ENCODE results near the gene ITGB3.
"Not testable (repeated sequence)": the region's sequence is repeated elsewhere in the genome, so short reads cannot be mapped to it uniquely, and the experiment has no call there.

ITGB3 gene

GRCh38 chr17:47252209-47252608, 1.4 kb upstream of the ITGB3 start:
- peaks cover 18% of the 10 kb centered on the region for H3K4me1 ChIP-seq (ENCODE audit: insufficient read depth, low read length)
- no peaks in the 10 kb centered on the region for H3K36me3 ChIP-seq (ENCODE audit: insufficient read depth, low read length)
- H3K27me3 ChIP-seq (ENCODE audit: control insufficient read depth in 1 of 2, insufficient read depth in 2 of 2, low read length in 2 of 2) = no peaks in the 10 kb centered on the region
- no peaks in the 10 kb centered on the region for H3K9me3 ChIP-seq (ENCODE audit: low read length)
- no peak overlapping the region for H3K4me3 ChIP-seq (ENCODE audit: low read depth in 1 of 2, low read length in 2 of 2)
- H3K9ac ChIP-seq (ENCODE audit: low read length) = no peak overlapping the region
- H3K27ac ChIP-seq (ENCODE audit: low read depth, low read length) = no peak overlapping the region

GRCh38 chr17:47252766-47253512, 688 bp upstream of the ITGB3 start:
- peak overlapping the region; percentile 61 for H3K9ac ChIP-seq (ENCODE audit: low read length)
- peaks cover 25% of the 10 kb centered on the region for H3K4me1 ChIP-seq (ENCODE audit: insufficient read depth, low read length)
- H3K36me3 ChIP-seq (ENCODE audit: insufficient read depth, low read length) = no peaks in the 10 kb centered on the region
- no peaks in the 10 kb centered on the region for H3K9me3 ChIP-seq (ENCODE audit: low read length)
- peak overlapping the region; percentile 41 to 93 for H3K4me3 ChIP-seq (ENCODE audit: low read depth in 1 of 2, low read length in 2 of 2)
- peak overlapping the region; percentile 93 for H3K27ac ChIP-seq (ENCODE audit: low read depth, low read length)
- H3K27me3 ChIP-seq (ENCODE audit: control insufficient read depth in 1 of 2, insufficient read depth in 2 of 2, low read length in 2 of 2) = no peaks in the 10 kb centered on the region

GRCh38 chr17:47254403-47254943, 846 bp downstream of the ITGB3 start:
- no peaks in the 10 kb centered on the region for H3K27me3 ChIP-seq (ENCODE audit: control insufficient read depth in 1 of 2, insufficient read depth in 2 of 2, low read length in 2 of 2)
- no peaks in the 10 kb centered on the region for H3K9me3 ChIP-seq (ENCODE audit: low read length)
- peak overlapping the region; percentile 93 to 96 for H3K4me3 ChIP-seq (ENCODE audit: low read depth in 1 of 2, low read length in 2 of 2)
- H3K9ac ChIP-seq (ENCODE audit: low read length) = peak overlapping the region; percentile 91
- no peaks in the 10 kb centered on the region for H3K36me3 ChIP-seq (ENCODE audit: insufficient read depth, low read length)
- H3K27ac ChIP-seq (ENCODE audit: low read depth, low read length) = peak overlapping the region; percentile 93
- peaks cover 28% of the 10 kb centered on the region for H3K4me1 ChIP-seq (ENCODE audit: insufficient read depth, low read length)

- Histone ChIP-seq H3K27ac (ENCODE audit: low read depth, low read length) (peak overlapping the region; percentile 32), H3K27me3 (ENCODE audit: control insufficient read depth in 1 of 2, insufficient read depth in 2 of 2, low read length in 2 of 2) (no peaks in the 10 kb centered on the region), H3K4me1 (ENCODE audit: insufficient read depth, low read length) (peaks cover 36% of the 10 kb centered on the region)
Observed at GRCh38 chr17:47257651-47258339, 4.2 kb downstream of the ITGB3 start.

GRCh38 chr17:47262586-47262985, 9.0 kb downstream of the ITGB3 start:
- H3K27ac ChIP-seq (ENCODE audit: low read depth, low read length) = no peak overlapping the region

More at GRCh38 chr17:47257651-47258339, 4.2 kb downstream of the ITGB3 start:
- H3K9ac ChIP-seq (ENCODE audit: low read length) = no peak overlapping the region
- peak overlapping the region; percentile 8 to 14 for H3K4me3 ChIP-seq (ENCODE audit: low read depth in 1 of 2, low read length in 2 of 2)
- H3K36me3 ChIP-seq (ENCODE audit: insufficient read depth, low read length) = no peaks in the 10 kb centered on the region
- no peaks in the 10 kb centered on the region for H3K9me3 ChIP-seq (ENCODE audit: low read length)

GRCh38 chr17:47264166-47264565, 10.5 kb downstream of the ITGB3 start:
- H3K9ac ChIP-seq (ENCODE audit: low read length) = no peak overlapping the region
- H3K4me1 ChIP-seq (ENCODE audit: insufficient read depth, low read length) = peaks cover 43% of the 10 kb centered on the region
- H3K9me3 ChIP-seq (ENCODE audit: low read length) = no peaks in the 10 kb centered on the region
- no peak overlapping the region for H3K27ac ChIP-seq (ENCODE audit: low read depth, low read length)
- H3K4me3 ChIP-seq (ENCODE audit: low read depth in 1 of 2, low read length in 2 of 2) = no peak overlapping the region
- H3K27me3 ChIP-seq (ENCODE audit: control insufficient read depth in 1 of 2, insufficient read depth in 2 of 2, low read length in 2 of 2) = no peaks in the 10 kb centered on the region
- no peaks in the 10 kb centered on the region for H3K36me3 ChIP-seq (ENCODE audit: insufficient read depth, low read length)

More at GRCh38 chr17:47262586-47262985, 9.0 kb downstream of the ITGB3 start:
- Histone ChIP-seq H3K4me1 (ENCODE audit: insufficient read depth, low read length) (peaks cover 49% of the 10 kb centered on the region), H3K36me3 (ENCODE audit: insufficient read depth, low read length) (no peaks in the 10 kb centered on the region), H3K9me3 (ENCODE audit: low read length) (no peaks in the 10 kb centered on the region), H3K9ac (ENCODE audit: low read length) (no peak overlapping the region), H3K27me3 (ENCODE audit: control insufficient read depth in 1 of 2, insufficient read depth in 2 of 2, low read length in 2 of 2) (no peaks in the 10 kb centered on the region), H3K4me3 (ENCODE audit: low read depth in 1 of 2, low read length in 2 of 2) (no peak overlapping the region)

GRCh38 chr17:47265983-47266541, 12.4 kb downstream of the ITGB3 start:
- Histone ChIP-seq H3K4me3 (ENCODE audit: low read depth in 1 of 2, low read length in 2 of 2) (no peak overlapping the region), H3K9me3 (ENCODE audit: low read length) (no peaks in the 10 kb centered on the region), H3K27ac (ENCODE audit: low read depth, low read length) (peak overlapping the region; percentile 7), H3K36me3 (ENCODE audit: insufficient read depth, low read length) (no peaks in the 10 kb centered on the region), H3K4me1 (ENCODE audit: insufficient read depth, low read length) (peaks cover 50% of the 10 kb centered on the region), H3K9ac (ENCODE audit: low read length) (no peak overlapping the region), H3K27me3 (ENCODE audit: control insufficient read depth in 1 of 2, insufficient read depth in 2 of 2, low read length in 2 of 2) (no peaks in the 10 kb centered on the region)

- H3K4me1 ChIP-seq (ENCODE audit: insufficient read depth, low read length) = peaks cover 50% of the 10 kb centered on the region
- no peak overlapping the region for H3K4me3 ChIP-seq (ENCODE audit: low read depth in 1 of 2, low read length in 2 of 2)
- no peaks in the 10 kb centered on the region for H3K9me3 ChIP-seq (ENCODE audit: low read length)
- no peaks in the 10 kb centered on the region for H3K27me3 ChIP-seq (ENCODE audit: control insufficient read depth in 1 of 2, insufficient read depth in 2 of 2, low read length in 2 of 2)
- H3K27ac ChIP-seq (ENCODE audit: low read depth, low read length) = no peak overlapping the region
- H3K9ac ChIP-seq (ENCODE audit: low read length) = no peak overlapping the region
- no peaks in the 10 kb centered on the region for H3K36me3 ChIP-seq (ENCODE audit: insufficient read depth, low read length)
Observed at GRCh38 chr17:47266782-47267181, 13.2 kb downstream of the ITGB3 start.

GRCh38 chr17:47267354-47267828, 13.8 kb downstream of the ITGB3 start:
- Histone ChIP-seq H3K9me3 (ENCODE audit: low read length) (no peaks in the 10 kb centered on the region), H3K4me3 (ENCODE audit: low read depth in 1 of 2, low read length in 2 of 2) (no peak overlapping the region), H3K36me3 (ENCODE audit: insufficient read depth, low read length) (no peaks in the 10 kb centered on the region), H3K27ac (ENCODE audit: low read depth, low read length) (no peak overlapping the region), H3K9ac (ENCODE audit: low read length) (no peak overlapping the region), H3K27me3 (ENCODE audit: control insufficient read depth in 1 of 2, insufficient read depth in 2 of 2, low read length in 2 of 2) (no peaks in the 10 kb centered on the region), H3K4me1 (ENCODE audit: insufficient read depth, low read length) (peaks cover 46% of the 10 kb centered on the region)

- H3K4me3 ChIP-seq (ENCODE audit: low read depth in 1 of 2, low read length in 2 of 2); H3K9me3 ChIP-seq (ENCODE audit: low read length); H3K27me3 ChIP-seq (ENCODE audit: control insufficient read depth in 1 of 2, insufficient read depth in 2 of 2, low read length in 2 of 2); H3K9ac ChIP-seq (ENCODE audit: low read length); H3K36me3 ChIP-seq (ENCODE audit: insufficient read depth, low read length); H3K27ac ChIP-seq (ENCODE audit: low read depth, low read length): not testable (repeated sequence)
- H3K4me1 ChIP-seq (ENCODE audit: insufficient read depth, low read length) = peaks cover 47% of the 10 kb centered on the region
Observed at GRCh38 chr17:47268964-47269363, 15.3 kb downstream of the ITGB3 start.

GRCh38 chr17:47269561-47270280, 16.1 kb downstream of the ITGB3 start:
- Histone ChIP-seq H3K27ac (ENCODE audit: low read depth, low read length) (peak overlapping the region; percentile 3), H3K4me1 (ENCODE audit: insufficient read depth, low read length) (peaks cover 49% of the 10 kb centered on the region)
- H3K4me3 ChIP-seq (ENCODE audit: low read depth in 1 of 2, low read length in 2 of 2); H3K9me3 ChIP-seq (ENCODE audit: low read length); H3K27me3 ChIP-seq (ENCODE audit: control insufficient read depth in 1 of 2, insufficient read depth in 2 of 2, low read length in 2 of 2); H3K9ac ChIP-seq (ENCODE audit: low read length); H3K36me3 ChIP-seq (ENCODE audit: insufficient read depth, low read length): not testable (repeated sequence)

All from muscle layer of colon (tissue), 2 donors.